IMR-90 (cell line): Measurements from ENCODE around the gene PTPRN2. TPM values are rescaled to one million over a fixed set of nuclear protein-coding genes. Genes with fewer than 3 reads are reported as not detected.

Experiments used
- ATAC-seq: fragments of 200-7000 bp; cut with Tn5 transposase; 2 replicates; pipeline ENCODE4 v1.9.1; 2020; ENCODE audit warnings: low read depth, mild to moderate bottlenecking, moderate library complexity
- BruUV-seq: library from RNA; stranded (reverse); fragments of 400-500 nt; replicated peaks from 2 replicates; lab custom pipeline; 2021; lab: Mats Ljungman, UMichigan
- CTCF ChIA-PET: fragments of 300-600 bp; formaldehyde crosslinking; extraction: SDS; loops from one replicate; lab custom pipeline; 2021; ENCODE audit warnings: antibody characterized with exemption; lab: Yijun Ruan, JAX
- POLR2A ChIA-PET: fragments of 300-600 bp; sonication (Branson Sonifier 250); formaldehyde crosslinking; loops from one replicate; lab custom pipeline; 2022; ENCODE audit warnings: antibody characterized with exemption; ENCODE audit not compliant: unreplicated experiment; lab: Charles Lee
- DNase-seq: peaks from one replicate; pipeline ENCODE4 v3.0.0; 2013
- H2AFZ ChIP-seq: replicated peaks from 2 replicates; pipeline ENCODE3; 2013; ENCODE audit warnings: low read length, mild to moderate bottlenecking; ENCODE audit not compliant: poor library complexity
- H2AK5ac ChIP-seq: 2 replicates; pipeline ENCODE4 v1.6.1; 2013; ENCODE audit warnings: low read depth, low read length, inconsistent platforms
- H2AK9ac ChIP-seq: replicated peaks from 2 replicates; pipeline ENCODE3; 2013; ENCODE audit warnings: mild to moderate bottlenecking, low read depth, low read length, moderate library complexity; ENCODE audit not compliant: poor library complexity
- H2BK120ac ChIP-seq: 2 replicates; pipeline ENCODE4 v1.6.1; 2013; ENCODE audit warnings: low read depth, low read length, inconsistent platforms
- H2BK15ac ChIP-seq: 3 replicates; pipeline ENCODE4 v1.6.1; 2013; ENCODE audit warnings: low read depth, low read length, inconsistent platforms
- H2BK20ac ChIP-seq: 2 replicates; pipeline ENCODE4 v1.6.1; 2013; ENCODE audit warnings: low read depth, mild to moderate bottlenecking, inconsistent platforms, low read length, moderate library complexity
- H2BK5ac ChIP-seq: 2 replicates; pipeline ENCODE4 v1.6.1; 2013; ENCODE audit warnings: mild to moderate bottlenecking, low read depth, low read length, inconsistent platforms; ENCODE audit not compliant: poor library complexity, severe bottlenecking
- H3K14ac ChIP-seq: replicated peaks from 2 replicates; pipeline ENCODE4 v1.6.1; 2013; ENCODE audit warnings: low read depth, low read length, inconsistent platforms
- H3K18ac ChIP-seq: 2 replicates; pipeline ENCODE4 v1.6.1; 2013; ENCODE audit warnings: low read depth, low read length, control low read depth
- H3K23ac ChIP-seq: 2 replicates; pipeline ENCODE4 v1.6.1; 2013; ENCODE audit warnings: low read depth, low read length, inconsistent platforms
- H3K27ac ChIP-seq: 2 replicates; pipeline ENCODE4 v1.5.1; 2013; ENCODE audit warnings: mild to moderate bottlenecking, control low read depth, low read length; ENCODE audit not compliant: insufficient read depth
- H3K27me3 ChIP-seq: 2 replicates; pipeline ENCODE4 v1.6.1; 2013; ENCODE audit warnings: low read length; ENCODE audit not compliant: control insufficient read depth, insufficient read depth
- H3K36me3 ChIP-seq: 2 replicates; pipeline ENCODE4 v1.6.1; 2013; ENCODE audit warnings: low read length, mixed read lengths; ENCODE audit not compliant: control insufficient read depth, insufficient read depth
- H3K4ac ChIP-seq: 2 replicates; pipeline ENCODE4 v1.6.1; 2013; ENCODE audit warnings: low read depth, low read length, inconsistent platforms
- H3K4me1 ChIP-seq: 2 replicates; pipeline ENCODE4 v1.6.1; 2013; ENCODE audit warnings: low read length, mixed read lengths; ENCODE audit not compliant: control insufficient read depth, insufficient read depth
- H3K4me2 ChIP-seq: 2 replicates; pipeline ENCODE4 v1.6.1; 2013; ENCODE audit warnings: low read depth, mild to moderate bottlenecking, control low read depth, low read length, moderate library complexity
- H3K4me3 ChIP-seq: 2 replicates; pipeline ENCODE4 v1.5.1; 2013; ENCODE audit warnings: low read depth, mild to moderate bottlenecking, control low read depth, low read length, moderate library complexity; ENCODE audit not compliant: insufficient read depth
- H3K56ac ChIP-seq: 2 replicates; pipeline ENCODE4 v1.6.1; 2013; ENCODE audit warnings: low read length, inconsistent platforms; ENCODE audit not compliant: insufficient read depth; ENCODE audit errors: extremely low read depth
- H3K79me1 ChIP-seq, 2 experiments: 2 replicates each; pipeline ENCODE4 v1.6.1; 2013; ENCODE audit warnings: low read length in 2 of 2, inconsistent platforms in 1 of 2, low read depth in 1 of 2
- H3K9ac ChIP-seq: 2 replicates; pipeline ENCODE4 v1.6.1; 2013; ENCODE audit warnings: low read depth, low read length, control low read depth
- H3K9me1 ChIP-seq: 2 replicates; pipeline ENCODE4 v1.6.1; 2013; ENCODE audit warnings: low read length, inconsistent platforms; ENCODE audit not compliant: insufficient read depth
- H3K9me3 ChIP-seq: 2 replicates; pipeline ENCODE4 v1.6.1; 2013; ENCODE audit warnings: low read length; ENCODE audit not compliant: control insufficient read depth, insufficient read depth
- H4K20me1 ChIP-seq: 2 replicates; pipeline ENCODE4 v1.6.1; 2013; ENCODE audit warnings: low read length, inconsistent platforms; ENCODE audit not compliant: insufficient read depth
- H4K5ac ChIP-seq: 2 replicates; pipeline ENCODE4 v1.6.1; 2013; ENCODE audit warnings: mild to moderate bottlenecking, low read depth, low read length, control low read depth
- H4K8ac ChIP-seq, 2 experiments: 2 replicates each; pipeline ENCODE4 v1.6.1; 2013; ENCODE audit warnings: low read depth in 2 of 2, low read length in 2 of 2, control low read depth in 1 of 2, inconsistent platforms in 1 of 2
- H4K91ac ChIP-seq: 2 replicates; pipeline ENCODE4 v1.6.1; 2013; ENCODE audit warnings: low read depth, low read length, inconsistent platforms; ENCODE audit not compliant: insufficient read depth
- BHLHE40 ChIP-seq: fragments of 150-350 bp; IDR thresholded peaks from 2 replicates; pipeline ENCODE4 v1.6.1; 2016; ENCODE audit warnings: mild to moderate bottlenecking, low read depth, low read length
- CEBPB ChIP-seq: IDR thresholded peaks from 2 replicates; pipeline ENCODE4 v1.6.1; 2012; ENCODE audit warnings: low read depth, low read length, improper control_type of control experiment
- CHD1 ChIP-seq: IDR thresholded peaks from 2 replicates; pipeline ENCODE4 v1.6.1; 2012; ENCODE audit warnings: low read depth, low read length, improper control_type of control experiment
- CTCF ChIP-seq: conservative IDR thresholded peaks from 2 replicates; pipeline ENCODE4 v1.5.1; 2012; ENCODE audit warnings: mild to moderate bottlenecking, low read depth, low read length, improper control_type of control experiment
- ELK1 ChIP-seq: fragments of 150-350 bp; IDR thresholded peaks from 2 replicates; pipeline ENCODE4 v1.6.1; 2016; ENCODE audit warnings: low read depth, mild to moderate bottlenecking, low read length, moderate library complexity, borderline replicate concordance
- FOS ChIP-seq: fragments of 150-350 bp; IDR thresholded peaks from 2 replicates; pipeline ENCODE4 v1.6.1; 2016; ENCODE audit warnings: low read depth, low read length
- MAFK ChIP-seq: IDR thresholded peaks from 2 replicates; pipeline ENCODE4 v1.6.1; 2012; ENCODE audit warnings: low read depth, low read length, improper control_type of control experiment
- MAZ ChIP-seq: IDR thresholded peaks from 2 replicates; pipeline ENCODE4 v1.6.1; 2012; ENCODE audit warnings: low read depth, mild to moderate bottlenecking, low read length, improper control_type of control experiment, moderate library complexity, borderline replicate concordance
- MXI1 ChIP-seq: IDR thresholded peaks from 2 replicates; pipeline ENCODE4 v1.6.1; 2012; ENCODE audit warnings: low read depth, mild to moderate bottlenecking, low read length, moderate library complexity, borderline replicate concordance
- NFE2L2 ChIP-seq: fragments of 150-350 bp; IDR thresholded peaks from 2 replicates; pipeline ENCODE4 v1.6.1; 2016; ENCODE audit warnings: low read depth, mild to moderate bottlenecking, low read length
- POLR2A ChIP-seq: IDR thresholded peaks from 2 replicates; pipeline ENCODE4 v1.6.1; 2012; ENCODE audit warnings: mild to moderate bottlenecking, low read depth, low read length
- RAD21 ChIP-seq: IDR thresholded peaks from 2 replicates; pipeline ENCODE4 v1.6.1; 2012; ENCODE audit warnings: low read length, improper control_type of control experiment
- RCOR1 ChIP-seq: IDR thresholded peaks from 2 replicates; pipeline ENCODE4 v1.6.1; 2012; ENCODE audit warnings: mild to moderate bottlenecking, low read length, improper control_type of control experiment; ENCODE audit not compliant: insufficient replicate concordance
- RFX5 ChIP-seq: IDR thresholded peaks from 2 replicates; pipeline ENCODE4 v1.8.0; 2012; ENCODE audit warnings: low read depth, mild to moderate bottlenecking, low read length, moderate library complexity
- SMC3 ChIP-seq: fragments of 150-350 bp; IDR thresholded peaks from 2 replicates; pipeline ENCODE4 v1.6.1; 2016; ENCODE audit warnings: low read depth, mild to moderate bottlenecking, antibody characterized with exemption, low read length, moderate library complexity
- USF2 ChIP-seq: fragments of 150-350 bp; IDR thresholded peaks from 2 replicates; pipeline ENCODE4 v1.6.1; 2017; ENCODE audit warnings: mild to moderate bottlenecking, antibody characterized with exemption, low read length, low read depth
- WGBS, 2 experiments: methylation state at CpG; one replicate each; pipeline versions ENCODE4 v1.1.5 to v1.1.7; 2013; ENCODE audit warnings: missing lambda C conversion rate in 2 of 2; ENCODE audit not compliant: insufficient read length in 1 of 2; ENCODE audit errors: extremely low coverage in 2 of 2; 5-methylcytosine and 5-hydroxymethylcytosine counted together
- dilution Hi-C: fragments of 300-500 bp; cut with HindIII; formaldehyde crosslinking; loops from one replicate; pipeline ENCODE4 v1.14.3; 2018; ENCODE audit warnings: low sequenced_read_pairs; ENCODE audit not compliant: unreplicated experiment
- in situ Hi-C: fragments of 300-500 bp; cut with MboI; formaldehyde crosslinking; loops from 3 replicates; pipeline ENCODE4 v1.14.3; 2019; ENCODE audit warnings: low sequenced_read_pairs, inconsistent platforms, mixed read lengths
- intact Hi-C: fragments of 100-400 bp; cut with micrococcal nuclease; formaldehyde crosslinking; loops from 2 replicates; pipeline ENCODE4 v1.10.0; 2022
- polyA plus RNA-seq, 3 experiments: library from polyadenylated mRNA; depleted of rRNA; stranded (reverse); fragments of >200 nt; gene quantifications; 2 replicates each; pipeline ENCODE4 v1.2.3, GENCODE V29; 2012; ENCODE audit warnings: low replicate concordance in 1 of 3
- total RNA-seq: library from RNA; depleted of rRNA; stranded (reverse); fragments of >200 nt; gene quantifications from 2 replicates; pipeline ENCODE4 v1.2.3, GENCODE V29; 2012

Gene PTPRN2
- total and polyA plus RNA-seq, 2 of the 4 experiments (the other 2 are of a cell fraction) = 0.03 TPM; not detected in 1

DNA sequence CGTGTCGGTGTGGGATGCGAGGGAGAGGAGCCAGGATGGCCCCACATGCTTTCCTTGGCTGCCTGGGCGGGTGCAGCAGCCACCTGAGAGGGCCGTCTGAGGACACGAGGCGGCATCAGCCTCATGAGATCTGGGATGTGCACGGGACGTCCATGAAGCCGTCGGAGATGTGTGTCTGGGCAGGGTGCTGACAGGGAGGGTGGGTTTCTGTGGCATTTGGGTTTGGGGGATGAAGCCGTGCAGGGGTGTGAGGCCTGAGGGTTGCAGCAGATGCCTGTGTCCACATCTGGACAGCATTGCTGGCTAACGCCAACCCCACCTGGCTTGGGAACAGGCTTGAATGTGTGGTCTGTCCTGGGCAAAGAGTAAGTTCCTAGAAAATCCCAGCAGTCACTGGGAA is 1071.3 kb downstream of the PTPRN2 start:
- Histone ChIP-seq H2BK5ac (no peak overlapping the region), H4K8ac (no peak overlapping the region), H3K36me3 (no peaks in the 10 kb centered on the region), H3K4me3 (no peak overlapping the region), H3K14ac (no peak overlapping the region), H3K4me2 (no peak overlapping the region), H3K23ac (no peak overlapping the region), H4K20me1 (no peaks in the 10 kb centered on the region), H2AK9ac (no peak overlapping the region), H3K56ac (no peak overlapping the region), H2BK15ac (no peak overlapping the region), H4K5ac (no peak overlapping the region), H2BK120ac (no peak overlapping the region), H3K79me1 (no peaks in the 10 kb centered on the region), H3K9me1 (no peaks in the 10 kb centered on the region), H3K4ac (no peak overlapping the region), H4K91ac (no peak overlapping the region), H3K9ac (no peak overlapping the region), H2AFZ (no peak overlapping the region), H2BK20ac (no peak overlapping the region), H2AK5ac (no peak overlapping the region), H3K18ac (no peak overlapping the region), H3K9me3 (peaks cover 38% of the 10 kb centered on the region), H3K27me3 (no peaks in the 10 kb centered on the region), H3K27ac (no peak overlapping the region), H3K4me1 (no peaks in the 10 kb centered on the region)
- intact Hi-C loops = no loop called here
- no peak for TF ChIP-seq ELK1
- TF ChIP-seq SMC3 = no peak
- no peak for TF ChIP-seq NFE2L2
- no peak for TF ChIP-seq POLR2A
- no peak for TF ChIP-seq CEBPB
- TF ChIP-seq RCOR1 = no peak
- TF ChIP-seq USF2 = no peak
- no peak for TF ChIP-seq RFX5
- TF ChIP-seq FOS = no peak
- no peak for TF ChIP-seq RAD21
- no peak for TF ChIP-seq CHD1
- no peak for TF ChIP-seq MXI1
- no peak for TF ChIP-seq MAFK
- TF ChIP-seq MAZ = no peak
- no peak for TF ChIP-seq CTCF
- no peak for TF ChIP-seq BHLHE40
- DNase-seq (no peak), ATAC-seq (no peak)
- dilution Hi-C loops = no loop called here
- ChIA-PET CTCF (no interaction called here), POLR2A (no interaction called here)
- no TSS peak for BruUV-seq
- in situ Hi-C loops = no loop called here
- 49% methylated on average over 8 of the region's 13 CpGs; no CpG with 5 or more reads in 1 of the 2 experiments for WGBS, 2 experiments
